Dedifferentiated amniotic fluid mesenchymal stem cell (primary cell): ENCODE results near the gene VAX1.
"Not testable (repeated sequence)": the region's sequence is repeated elsewhere in the genome, so short reads cannot be mapped to it uniquely, and the experiment has no call there.

Source experiments
- DNase-seq: peaks from one replicate; pipeline ENCODE4 v3.0.0-alpha.2; 2016; ENCODE audit errors: extremely low spot score

The VAX1 gene, protein sequence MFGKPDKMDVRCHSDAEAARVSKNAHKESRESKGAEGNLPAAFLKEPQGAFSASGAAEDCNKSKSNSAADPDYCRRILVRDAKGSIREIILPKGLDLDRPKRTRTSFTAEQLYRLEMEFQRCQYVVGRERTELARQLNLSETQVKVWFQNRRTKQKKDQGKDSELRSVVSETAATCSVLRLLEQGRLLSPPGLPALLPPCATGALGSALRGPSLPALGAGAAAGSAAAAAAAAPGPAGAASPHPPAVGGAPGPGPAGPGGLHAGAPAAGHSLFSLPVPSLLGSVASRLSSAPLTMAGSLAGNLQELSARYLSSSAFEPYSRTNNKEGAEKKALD

DNA sequence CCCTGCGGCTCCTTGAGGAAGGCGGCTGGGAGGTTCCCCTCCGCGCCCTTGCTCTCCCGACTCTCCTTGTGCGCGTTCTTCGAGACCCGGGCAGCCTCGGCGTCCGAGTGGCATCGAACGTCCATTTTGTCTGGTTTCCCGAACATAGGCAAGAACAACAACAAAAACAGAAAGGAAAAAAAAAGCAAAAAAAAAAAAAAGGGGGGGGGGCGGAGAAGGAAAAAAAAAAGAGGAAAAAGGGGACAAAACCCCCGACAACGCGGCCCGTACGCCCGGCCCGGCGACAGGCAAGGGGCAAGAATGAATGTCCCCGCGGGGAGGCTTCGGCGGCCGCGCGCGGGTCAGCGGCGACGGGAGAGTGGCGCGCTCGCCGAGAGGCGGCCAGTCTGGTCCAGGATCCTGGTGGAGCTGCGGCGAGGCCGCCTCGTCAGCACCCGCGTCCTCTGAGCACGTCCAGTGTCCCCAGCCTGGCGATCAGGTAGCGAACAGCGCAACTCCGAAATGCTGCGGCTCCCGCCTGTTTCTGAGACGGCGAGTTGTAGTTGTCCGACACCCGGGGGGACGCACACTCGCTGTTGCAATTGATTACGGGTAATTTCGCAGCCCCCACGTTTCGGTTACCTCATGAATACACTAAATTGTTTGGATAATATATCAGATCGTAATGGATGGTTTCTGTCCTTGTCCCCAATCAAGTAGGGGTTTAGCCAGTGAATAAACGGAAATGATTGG is at the start of gene VAX1:
TSS of gene VAX1 (minus strand) at position 360 of the 732 bp plus-strand sequence. CDS start at position 146, 214 bp downstream.
- no peak for DNase-seq

DNA sequence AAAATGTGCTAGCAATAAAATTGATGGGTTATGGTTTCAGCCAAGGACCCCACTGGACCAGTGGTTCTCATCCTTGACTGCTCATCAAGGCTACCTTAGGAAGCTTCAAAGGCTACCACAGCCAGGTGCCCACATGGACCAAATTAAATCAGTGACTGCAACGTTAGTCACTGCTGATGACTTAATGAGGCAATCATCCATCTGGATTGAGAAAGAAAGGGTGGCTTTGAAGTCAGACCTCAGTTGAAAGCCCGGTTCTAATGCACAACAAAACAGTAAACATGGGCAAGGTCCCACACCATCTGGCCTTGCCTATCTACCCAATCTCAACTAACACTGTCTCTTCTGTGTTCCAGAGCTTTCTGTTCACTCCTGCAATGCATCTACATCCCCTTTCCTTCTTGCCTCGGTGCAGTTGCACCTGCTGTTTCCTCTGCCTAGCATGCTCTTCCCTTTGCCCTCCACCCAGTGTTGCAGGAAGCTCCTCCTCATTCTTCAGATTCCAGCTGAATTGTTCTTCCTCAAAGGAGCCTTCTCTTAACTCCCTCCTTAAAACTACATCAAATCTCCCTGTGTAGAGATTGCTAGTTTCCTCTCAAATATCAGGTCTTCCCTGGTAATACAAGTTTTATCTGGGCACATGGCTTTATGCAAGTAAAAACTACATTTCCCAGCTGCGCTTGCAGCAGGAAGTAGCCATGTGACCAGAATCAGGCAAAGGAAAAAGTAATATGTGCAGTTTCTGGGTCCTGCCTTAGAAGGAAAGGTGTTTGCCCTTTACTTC is 49.0 kb upstream of the VAX1 start:
- DNase-seq: no peak

DNA sequence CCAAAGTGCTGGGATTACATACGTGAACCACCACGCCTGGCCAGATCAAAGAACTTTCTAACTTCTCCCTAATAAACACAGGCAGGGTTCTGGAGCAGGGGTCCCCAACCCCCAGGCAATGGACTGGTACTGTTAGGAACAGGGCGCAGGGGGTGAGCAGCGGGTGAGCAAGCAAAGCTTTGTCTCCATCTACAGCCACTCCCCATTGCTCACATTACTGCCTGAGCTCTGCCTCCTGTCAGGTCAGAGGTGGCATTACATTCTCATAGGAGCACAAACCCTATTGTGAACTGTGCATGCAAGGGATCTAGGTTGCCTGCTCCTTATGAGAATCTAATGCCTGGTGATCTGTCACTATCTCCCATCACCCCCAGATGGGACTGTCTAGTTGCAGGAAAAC is 47.7 kb upstream of the VAX1 start:
- not testable (repeated sequence) for DNase-seq

GRCh38 chr10:117184821-117185220 is 46.8 kb upstream of the VAX1 start:
- DNase-seq: no peak

GRCh38 chr10:117184296-117184695 is 46.2 kb upstream of the VAX1 start:
- no peak for DNase-seq

- DNase-seq: no peak
These were observed 40.1 kb upstream of the VAX1 start for GRCh38 chr10:117178190-117178589.

- DNase-seq: peak; percentile 65
These were observed 37.9 kb upstream of the VAX1 start for GRCh38 chr10:117175901-117176534.

DNA sequence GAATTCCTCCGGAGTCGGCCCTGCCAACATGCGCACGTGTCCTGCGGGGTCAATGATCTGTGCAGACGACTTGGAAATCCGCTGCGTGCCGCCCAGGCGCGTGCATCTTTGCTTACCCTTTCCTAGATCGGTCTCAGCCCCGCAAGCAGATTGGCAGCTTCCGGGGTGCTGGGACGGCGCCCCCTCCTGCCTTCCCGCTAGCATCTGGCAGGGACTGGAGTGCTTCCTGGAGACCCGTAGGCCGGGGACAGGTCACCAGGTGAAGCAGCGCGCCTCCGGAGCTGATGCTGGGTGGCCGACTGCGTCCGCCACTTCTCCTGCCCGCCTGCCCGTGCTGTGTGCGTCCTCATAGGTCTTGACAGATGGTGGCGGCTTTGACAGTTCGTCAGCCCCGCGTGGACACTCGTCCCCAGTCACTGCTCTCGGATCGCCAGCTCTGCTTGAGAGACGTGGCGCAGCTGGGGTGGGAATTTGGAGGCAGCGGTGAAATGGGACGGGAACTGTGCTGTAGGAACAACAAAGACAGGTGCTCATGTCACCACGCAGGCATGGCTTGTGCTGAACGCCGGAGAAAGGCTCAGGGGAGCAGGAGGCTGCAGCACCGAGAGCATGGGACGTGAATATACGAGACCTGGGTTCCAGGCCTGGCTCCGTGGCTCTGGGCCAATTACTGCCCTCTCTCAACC is 37.3 kb upstream of the VAX1 start:
- no peak for DNase-seq

GRCh38 chr10:117174439-117175214 is 36.6 kb upstream of the VAX1 start:
- peak; percentile 71 for DNase-seq

DNA sequence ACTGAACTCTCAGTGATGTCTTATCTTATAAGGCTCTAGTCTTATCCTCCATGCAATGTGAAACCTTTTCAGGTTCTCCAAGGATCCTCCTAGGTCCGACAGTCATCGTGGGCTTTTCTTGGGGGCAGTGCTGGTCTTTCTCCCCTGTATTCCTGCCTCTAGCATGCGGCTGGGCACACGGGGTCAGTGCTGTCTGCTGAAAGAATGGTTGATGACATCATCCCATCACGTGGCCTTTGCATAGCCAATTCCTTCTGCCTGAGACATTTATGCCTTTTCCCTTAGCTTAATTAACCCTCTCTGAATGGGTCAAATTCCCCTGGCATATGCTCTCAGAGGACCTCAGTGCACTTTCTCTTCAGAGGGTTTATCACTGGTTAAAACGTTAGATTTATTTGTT is 32.2 kb upstream of the VAX1 start:
- no peak for DNase-seq

DNA sequence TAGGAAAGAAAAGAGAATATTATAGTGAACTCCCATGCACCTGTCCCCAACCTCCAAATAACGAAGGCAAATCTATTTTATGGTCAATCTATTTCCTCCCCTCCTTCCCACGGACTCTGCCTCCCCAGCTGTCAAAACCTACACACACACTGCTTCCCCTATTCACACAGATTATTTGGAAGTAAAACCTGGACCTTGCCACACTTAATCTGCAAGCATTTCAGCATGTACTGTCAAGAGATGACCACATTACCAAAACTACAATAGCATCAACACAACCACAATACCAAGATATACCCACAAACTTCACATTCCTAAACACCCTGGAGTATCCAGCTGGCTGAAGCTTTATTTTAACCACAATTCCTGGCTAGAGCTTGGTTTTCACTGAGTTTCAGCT is 31.4 kb upstream of the VAX1 start:
- no peak for DNase-seq

DNA sequence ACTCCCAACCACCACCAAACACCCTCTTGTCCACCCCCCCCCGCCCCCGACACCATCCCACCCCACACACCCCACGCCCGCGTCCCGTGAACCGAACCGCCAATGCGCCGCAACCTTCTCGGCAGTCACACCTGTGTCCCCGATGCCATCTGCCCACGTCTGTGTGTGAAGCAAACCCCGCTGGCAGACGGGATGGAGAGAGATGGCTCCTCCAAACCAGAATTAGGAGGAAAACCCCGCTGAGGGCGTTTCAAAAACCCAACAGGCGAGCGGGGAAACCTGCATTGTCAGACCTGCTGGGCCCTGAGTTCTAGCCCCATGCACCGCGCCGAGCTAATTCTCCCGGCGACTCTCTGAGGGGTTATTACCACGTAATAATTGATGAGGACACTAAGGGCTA is 30.7 kb upstream of the VAX1 start:
- no peak for DNase-seq

- DNase-seq: no peak
These were observed 30.0 kb upstream of the VAX1 start for GRCh38 chr10:117167789-117168674.

GRCh38 chr10:117167346-117167788 is 29.3 kb upstream of the VAX1 start:
- no peak for DNase-seq

DNA sequence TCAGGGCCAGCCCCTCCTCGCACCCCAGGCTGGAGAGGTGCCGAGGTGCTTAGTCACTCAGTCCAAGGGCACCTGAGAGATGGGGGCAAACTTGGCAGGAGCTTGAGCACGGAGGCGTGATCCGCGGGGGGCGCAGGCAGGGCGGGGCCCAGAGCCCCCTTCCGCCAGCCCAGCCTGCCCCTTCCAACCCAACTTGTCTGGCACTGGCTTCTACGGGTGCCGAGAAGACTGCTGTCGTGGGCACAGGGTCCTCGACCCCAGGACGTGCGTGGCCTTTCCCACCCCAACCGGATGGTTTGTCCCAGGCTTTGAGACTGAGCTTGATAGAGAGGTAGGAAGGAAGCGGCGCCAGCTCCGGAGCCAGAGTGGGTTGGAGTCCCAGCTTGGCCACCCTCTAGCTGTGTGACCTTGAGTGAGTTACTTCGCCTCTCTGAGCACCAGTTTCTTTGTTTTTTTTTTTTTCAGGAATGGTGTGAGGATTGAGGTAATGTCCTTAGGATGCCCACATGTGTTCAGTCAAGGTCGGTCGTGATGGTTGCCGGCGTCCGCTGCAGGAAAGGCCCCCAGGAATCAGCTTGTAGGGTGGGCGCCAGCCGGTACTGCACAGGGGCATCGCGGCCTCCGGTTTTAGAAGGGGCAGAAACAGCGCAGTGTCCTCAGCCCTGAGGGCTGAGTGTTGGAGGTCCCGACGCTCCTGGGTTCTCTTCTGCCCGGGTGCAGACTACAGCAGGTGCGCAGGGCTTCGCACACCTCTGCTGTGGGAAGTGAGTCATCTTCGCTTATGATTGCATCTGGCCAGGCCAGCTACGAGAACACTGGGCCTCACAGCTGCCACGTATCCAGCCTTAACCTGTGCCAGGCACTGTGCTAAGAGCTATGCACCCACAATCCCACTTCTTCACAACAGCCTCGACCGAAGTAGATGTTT is 28.6 kb upstream of the VAX1 start:
- no peak for DNase-seq

- no peak for DNase-seq
These were observed 27.7 kb upstream of the VAX1 start for GRCh38 chr10:117165538-117166417.
